ENCODE measurements around the gene MEF2B. TPM values are rescaled to one million over a fixed set of nuclear protein-coding genes. Genes with fewer than 3 reads are reported as not detected.
A peak's percentile ranks its signal among the peaks of the same experiment; 100 is the strongest.

The MEF2B gene
- total RNA-seq, 1 donor from 2014 or later, result 0.97 TPM

DNA sequence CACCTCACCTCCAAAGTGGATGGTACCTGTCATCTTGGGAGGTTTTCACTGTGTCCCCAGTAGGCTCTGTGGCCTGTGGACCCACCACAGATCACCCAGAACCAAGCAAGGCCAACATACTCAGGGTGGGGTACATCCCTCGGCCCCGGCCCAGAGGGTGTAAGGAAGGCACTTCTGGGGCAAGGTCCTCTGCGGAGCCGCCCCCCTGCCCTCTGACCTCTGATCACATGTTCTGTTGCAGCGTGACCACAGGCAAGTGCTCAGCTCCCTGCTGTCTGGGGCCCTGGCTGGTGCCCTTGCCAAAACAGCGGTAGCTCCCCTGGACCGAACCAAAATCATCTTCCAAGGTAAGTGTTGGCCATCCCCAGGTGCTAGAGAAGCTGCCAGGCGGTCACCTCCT, 68.5 kb downstream of the MEF2B start:
- TF ChIP-seq, protein P1, sequence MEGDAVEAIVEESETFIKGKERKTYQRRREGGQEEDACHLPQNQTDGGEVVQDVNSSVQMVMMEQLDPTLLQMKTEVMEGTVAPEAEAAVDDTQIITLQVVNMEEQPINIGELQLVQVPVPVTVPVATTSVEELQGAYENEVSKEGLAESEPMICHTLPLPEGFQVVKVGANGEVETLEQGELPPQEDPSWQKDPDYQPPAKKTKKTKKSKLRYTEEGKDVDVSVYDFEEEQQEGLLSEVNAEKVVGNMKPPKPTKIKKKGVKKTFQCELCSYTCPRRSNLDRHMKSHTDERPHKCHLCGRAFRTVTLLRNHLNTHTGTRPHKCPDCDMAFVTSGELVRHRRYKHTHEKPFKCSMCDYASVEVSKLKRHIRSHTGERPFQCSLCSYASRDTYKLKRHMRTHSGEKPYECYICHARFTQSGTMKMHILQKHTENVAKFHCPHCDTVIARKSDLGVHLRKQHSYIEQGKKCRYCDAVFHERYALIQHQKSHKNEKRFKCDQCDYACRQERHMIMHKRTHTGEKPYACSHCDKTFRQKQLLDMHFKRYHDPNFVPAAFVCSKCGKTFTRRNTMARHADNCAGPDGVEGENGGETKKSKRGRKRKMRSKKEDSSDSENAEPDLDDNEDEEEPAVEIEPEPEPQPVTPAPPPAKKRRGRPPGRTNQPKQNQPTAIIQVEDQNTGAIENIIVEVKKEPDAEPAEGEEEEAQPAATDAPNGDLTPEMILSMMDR (IDR thresholded peaks at IDR 0.05; ENCODE audit: unreplicated experiment), result no peak
- no peaks in the 10 kb centered on the region for H3K36me3 Mint-ChIP-seq (ENCODE audit: low read depth, unreplicated experiment)
- H3K4me1 Mint-ChIP-seq (ENCODE audit: unreplicated experiment), result no peaks in the 10 kb centered on the region
- H3K27ac Mint-ChIP-seq (ENCODE audit: unreplicated experiment), result no peak overlapping the region
- peaks cover 13% of the 10 kb centered on the region for H3K27me3 Mint-ChIP-seq (ENCODE audit: unreplicated experiment)
- DNase-seq (ENCODE audit: low spot score), result no peak
- no peak overlapping the region for H3K4me3 Mint-ChIP-seq (ENCODE audit: unreplicated experiment)
- no peaks in the 10 kb centered on the region for H3K9me3 Mint-ChIP-seq (ENCODE audit: unreplicated experiment)

DNA sequence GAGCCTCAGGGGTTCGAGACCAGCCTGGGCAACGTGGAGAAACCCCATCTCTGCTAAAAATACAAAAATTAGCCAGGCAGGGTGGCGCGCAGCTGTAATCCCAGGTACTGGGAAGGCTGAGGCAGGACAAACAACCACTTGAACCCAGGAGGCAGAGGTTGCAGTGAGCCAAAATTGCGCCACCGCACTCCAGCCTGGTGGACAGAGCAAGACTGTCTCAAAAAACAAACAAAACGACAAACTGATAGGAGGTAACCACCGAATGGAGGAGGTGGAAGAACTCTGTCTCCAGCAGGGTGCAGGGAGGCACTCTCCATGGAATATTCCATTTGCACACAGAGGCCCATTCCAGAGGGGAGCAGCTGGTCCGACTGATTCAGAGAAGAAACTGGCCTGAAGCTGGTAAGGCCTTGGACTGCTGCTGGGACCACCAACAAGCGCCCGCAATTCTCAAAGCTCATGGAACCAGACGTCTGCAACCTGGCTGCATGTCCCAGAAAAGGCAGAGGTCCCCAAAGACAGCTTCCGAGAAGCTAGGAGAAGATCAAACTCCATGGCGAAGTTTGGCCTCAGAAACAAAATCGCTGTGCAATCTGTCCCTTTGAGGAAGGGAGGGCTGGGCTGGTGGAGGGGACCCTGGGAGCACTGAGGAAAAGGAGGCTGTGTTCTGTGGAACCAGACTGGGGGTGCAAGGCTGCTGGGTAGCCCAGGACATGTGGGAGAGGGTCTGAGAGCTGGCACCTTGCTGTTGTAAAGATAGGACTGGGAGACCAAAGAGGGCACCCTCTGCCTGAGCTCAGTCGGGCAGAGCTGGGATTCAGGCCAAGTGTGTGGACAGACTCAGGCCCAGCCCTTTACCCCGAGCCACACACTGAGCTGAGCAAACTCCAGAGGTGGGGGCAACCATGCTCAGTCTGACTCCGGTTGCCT, 71.1 kb downstream of the MEF2B start:
- Mint-ChIP-seq H3K27me3 (ENCODE audit: unreplicated experiment) (peaks cover 5% of the 10 kb centered on the region), H3K36me3 (ENCODE audit: low read depth, unreplicated experiment) (no peaks in the 10 kb centered on the region), H3K4me3 (ENCODE audit: unreplicated experiment) (no peak overlapping the region), H3K4me1 (ENCODE audit: unreplicated experiment) (no peaks in the 10 kb centered on the region), H3K9me3 (ENCODE audit: unreplicated experiment) (no peaks in the 10 kb centered on the region), H3K27ac (ENCODE audit: unreplicated experiment) (no peak overlapping the region)
- TF ChIP-seq, protein P1 (IDR thresholded peaks at IDR 0.05; ENCODE audit: unreplicated experiment), result no peak
- DNase-seq (ENCODE audit: low spot score), result no peak

DNA sequence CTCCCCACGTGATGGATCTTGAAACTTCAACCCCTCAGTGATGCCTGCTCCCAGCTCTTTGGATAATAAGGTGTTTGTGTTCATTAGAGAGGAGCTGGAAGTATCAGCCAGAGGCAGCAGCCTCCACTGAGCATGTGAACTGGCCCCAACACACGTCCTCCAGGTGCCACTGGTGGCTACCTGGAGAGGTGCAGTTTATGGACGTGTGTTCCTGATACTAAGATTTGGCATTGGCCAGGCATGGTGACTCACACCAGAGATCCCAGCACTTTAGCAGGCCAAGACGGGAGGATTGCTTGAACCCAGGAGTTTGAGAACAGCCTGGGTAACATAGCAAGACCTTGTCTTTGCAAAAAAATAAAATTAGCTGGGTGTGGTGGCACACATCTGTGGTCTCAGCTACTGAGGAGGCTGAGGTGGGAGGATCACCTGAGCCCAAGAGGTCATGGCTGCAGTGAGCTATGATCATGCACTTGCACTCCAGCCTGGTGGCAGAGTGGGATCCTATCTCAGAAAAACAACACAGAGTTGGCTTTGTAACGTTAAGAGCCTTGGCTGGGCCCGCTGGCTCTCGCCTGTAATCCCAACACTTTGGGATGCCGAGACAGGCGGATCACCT, 71.9 kb downstream of the MEF2B start:
- Mint-ChIP-seq H3K27me3 (ENCODE audit: unreplicated experiment) (peaks cover 5% of the 10 kb centered on the region), H3K27ac (ENCODE audit: unreplicated experiment) (no peak overlapping the region), H3K36me3 (ENCODE audit: low read depth, unreplicated experiment) (no peaks in the 10 kb centered on the region), H3K4me3 (ENCODE audit: unreplicated experiment) (no peak overlapping the region), H3K9me3 (ENCODE audit: unreplicated experiment) (no peaks in the 10 kb centered on the region), H3K4me1 (ENCODE audit: unreplicated experiment) (no peaks in the 10 kb centered on the region)
- no peak for DNase-seq (ENCODE audit: low spot score)
- TF ChIP-seq, protein P1 (IDR thresholded peaks at IDR 0.05; ENCODE audit: unreplicated experiment), result no peak

DNA sequence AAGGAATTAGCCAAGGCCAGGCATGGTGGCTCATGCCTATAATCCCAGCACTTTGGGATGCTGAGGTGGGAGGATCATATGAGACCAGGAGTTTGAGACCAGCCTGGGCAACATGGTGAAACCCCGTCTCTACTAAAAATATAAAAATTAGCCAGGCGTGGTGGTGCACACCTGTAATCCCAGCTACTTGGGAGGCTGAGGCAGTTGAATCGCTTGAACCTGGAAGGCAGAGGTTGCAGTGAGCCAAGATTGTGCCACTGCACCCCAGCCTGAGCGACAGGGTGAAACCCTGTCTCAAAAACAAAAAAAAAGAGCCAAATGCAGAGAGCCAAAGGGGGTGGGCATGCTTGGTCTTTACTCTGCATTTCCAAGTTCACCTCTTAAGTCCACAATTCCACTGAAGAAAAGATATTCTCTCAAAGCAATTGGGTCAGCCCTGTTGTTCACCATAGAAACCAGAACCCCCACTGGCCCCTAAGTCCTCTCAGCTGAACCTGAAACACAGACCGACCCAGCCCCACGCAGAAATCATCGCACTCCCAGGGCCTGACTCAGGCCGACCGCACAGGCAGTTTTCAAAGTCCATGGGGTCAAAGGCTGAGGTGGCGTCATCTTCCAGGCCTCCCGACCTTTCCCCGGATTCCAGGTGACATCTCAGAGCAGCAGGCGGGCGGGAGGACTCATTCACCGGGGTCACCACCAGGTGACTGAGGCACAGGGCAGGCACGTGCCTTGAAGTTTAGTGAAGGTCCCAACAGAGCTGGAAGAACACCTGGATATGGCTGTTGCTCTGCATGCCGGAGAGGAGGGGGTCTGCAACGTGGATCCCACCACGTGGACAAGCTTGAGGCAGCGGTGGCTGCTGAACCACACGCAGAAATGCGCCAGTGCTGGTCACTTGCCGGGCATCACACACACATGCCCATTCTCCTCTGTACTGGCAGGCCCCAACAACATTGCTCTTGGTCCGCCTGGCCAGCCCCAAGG, 73.1 kb downstream of the MEF2B start:
- Mint-ChIP-seq H3K27me3 (ENCODE audit: unreplicated experiment) (peaks cover 7% of the 10 kb centered on the region), H3K27ac (ENCODE audit: unreplicated experiment) (no peak overlapping the region), H3K36me3 (ENCODE audit: low read depth, unreplicated experiment) (no peaks in the 10 kb centered on the region), H3K9me3 (ENCODE audit: unreplicated experiment) (no peaks in the 10 kb centered on the region), H3K4me3 (ENCODE audit: unreplicated experiment) (peak overlapping the region; percentile 25), H3K4me1 (ENCODE audit: unreplicated experiment) (no peaks in the 10 kb centered on the region)
- no peak for DNase-seq (ENCODE audit: low spot score)
- TF ChIP-seq, protein P1 (IDR thresholded peaks at IDR 0.05; ENCODE audit: unreplicated experiment), result no peak
